ENCODE data around the gene OLAH.

Gene OLAH

GRCh38 chr10:15058689-15059088 lies 14.9 kb downstream of the OLAH start:
- Histone ChIP-seq H3K36me3 (replicated peaks; ENCODE audit: insufficient read depth, low read length) (no peaks in the 10 kb centered on the region), H3K4me2 (ENCODE audit: low read depth, low read length) (no peak overlapping the region), H3K4me1 (ENCODE audit: low read length) (no peaks in the 10 kb centered on the region), H3K9me2 (replicated peaks; ENCODE audit: insufficient read depth, low read length) (no peaks in the 10 kb centered on the region), H3F3A (ENCODE audit: insufficient read depth, low read length) (no peaks in the 10 kb centered on the region), H2AFZ (ENCODE audit: low read length) (no peak overlapping the region), H3K27me3 (replicated peaks; ENCODE audit: insufficient read depth, low read length) (no peaks in the 10 kb centered on the region), H4K20me1 (ENCODE audit: insufficient read depth, low read length) (no peaks in the 10 kb centered on the region), H3K79me2 (ENCODE audit: low read length) (no peaks in the 10 kb centered on the region), H3K9me3 (replicated peaks; ENCODE audit: insufficient read depth, low read length) (no peaks in the 10 kb centered on the region), H3K9ac (ENCODE audit: low read length) (no peak overlapping the region), H3K4me3 (ENCODE audit: low read length) (no peak overlapping the region), H3K27ac (ENCODE audit: low read length) (no peak overlapping the region)
- DNase-seq = no peak
- TF ChIP-seq EZH2phosphoT487 (IDR thresholded peaks at IDR 0.05; ENCODE audit: low read length) (no peak), EZH2 (optimal IDR thresholded peaks at IDR 0.05; ENCODE audit: low read depth, low read length) (no peak)
- TF ChIP-seq, protein P1, sequence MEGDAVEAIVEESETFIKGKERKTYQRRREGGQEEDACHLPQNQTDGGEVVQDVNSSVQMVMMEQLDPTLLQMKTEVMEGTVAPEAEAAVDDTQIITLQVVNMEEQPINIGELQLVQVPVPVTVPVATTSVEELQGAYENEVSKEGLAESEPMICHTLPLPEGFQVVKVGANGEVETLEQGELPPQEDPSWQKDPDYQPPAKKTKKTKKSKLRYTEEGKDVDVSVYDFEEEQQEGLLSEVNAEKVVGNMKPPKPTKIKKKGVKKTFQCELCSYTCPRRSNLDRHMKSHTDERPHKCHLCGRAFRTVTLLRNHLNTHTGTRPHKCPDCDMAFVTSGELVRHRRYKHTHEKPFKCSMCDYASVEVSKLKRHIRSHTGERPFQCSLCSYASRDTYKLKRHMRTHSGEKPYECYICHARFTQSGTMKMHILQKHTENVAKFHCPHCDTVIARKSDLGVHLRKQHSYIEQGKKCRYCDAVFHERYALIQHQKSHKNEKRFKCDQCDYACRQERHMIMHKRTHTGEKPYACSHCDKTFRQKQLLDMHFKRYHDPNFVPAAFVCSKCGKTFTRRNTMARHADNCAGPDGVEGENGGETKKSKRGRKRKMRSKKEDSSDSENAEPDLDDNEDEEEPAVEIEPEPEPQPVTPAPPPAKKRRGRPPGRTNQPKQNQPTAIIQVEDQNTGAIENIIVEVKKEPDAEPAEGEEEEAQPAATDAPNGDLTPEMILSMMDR (IDR thresholded peaks at IDR 0.05; ENCODE audit: low read length) = no peak

DNA sequence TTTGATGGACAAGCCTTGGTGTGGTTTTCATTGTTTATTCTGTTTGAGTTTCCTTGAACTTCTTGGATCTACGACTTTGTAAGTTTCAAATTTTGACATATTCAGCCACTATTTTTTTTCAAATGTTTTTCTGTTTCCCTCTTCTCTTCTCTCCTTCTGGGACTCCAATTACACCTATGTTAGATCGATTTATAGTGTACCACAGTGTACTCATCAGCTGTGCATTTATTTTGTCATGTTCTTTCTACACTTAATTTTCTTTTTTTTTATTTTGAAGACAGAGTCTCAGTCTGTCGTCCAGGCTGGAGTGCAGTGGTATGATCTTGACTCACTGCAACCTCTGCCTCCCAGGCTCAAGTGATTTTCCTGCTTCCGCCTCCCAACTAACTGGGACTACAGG lies 16.2 kb downstream of the OLAH start:
- DNase-seq = no peak
- H3K4me3 ChIP-seq (ENCODE audit: low read length) = no peak overlapping the region
- H3K4me1 ChIP-seq (ENCODE audit: low read length) = no peaks in the 10 kb centered on the region
- no peak overlapping the region for H3K4me2 ChIP-seq (ENCODE audit: low read depth, low read length)
- no peak overlapping the region for H3K27ac ChIP-seq (ENCODE audit: low read length)
- no peaks in the 10 kb centered on the region for H3K27me3 ChIP-seq (replicated peaks; ENCODE audit: insufficient read depth, low read length)
- H3F3A ChIP-seq (ENCODE audit: insufficient read depth, low read length) = no peaks in the 10 kb centered on the region
- TF ChIP-seq, protein P1 (IDR thresholded peaks at IDR 0.05; ENCODE audit: low read length) = no peak
- TF ChIP-seq EZH2 (optimal IDR thresholded peaks at IDR 0.05; ENCODE audit: low read depth, low read length) = no peak
- TF ChIP-seq EZH2phosphoT487 (IDR thresholded peaks at IDR 0.05; ENCODE audit: low read length) = no peak
- H3K9me3 ChIP-seq (replicated peaks; ENCODE audit: insufficient read depth, low read length) = no peaks in the 10 kb centered on the region
- H3K9ac ChIP-seq (ENCODE audit: low read length) = no peak overlapping the region
- no peaks in the 10 kb centered on the region for H3K9me2 ChIP-seq (replicated peaks; ENCODE audit: insufficient read depth, low read length)
- H2AFZ ChIP-seq (ENCODE audit: low read length) = no peak overlapping the region
- no peaks in the 10 kb centered on the region for H3K36me3 ChIP-seq (replicated peaks; ENCODE audit: insufficient read depth, low read length)
- no peaks in the 10 kb centered on the region for H3K79me2 ChIP-seq (ENCODE audit: low read length)
- no peaks in the 10 kb centered on the region for H4K20me1 ChIP-seq (ENCODE audit: insufficient read depth, low read length)

- TF ChIP-seq EZH2phosphoT487 (IDR thresholded peaks at IDR 0.05; ENCODE audit: low read length) (no peak), EZH2 (optimal IDR thresholded peaks at IDR 0.05; ENCODE audit: low read depth, low read length) (no peak)
- TF ChIP-seq, protein P1 (IDR thresholded peaks at IDR 0.05; ENCODE audit: low read length) = no peak
- H3K36me3 ChIP-seq (replicated peaks; ENCODE audit: insufficient read depth, low read length) = no peaks in the 10 kb centered on the region
- H3K4me1 ChIP-seq (ENCODE audit: low read length) = no peaks in the 10 kb centered on the region
- no peak overlapping the region for H3K4me2 ChIP-seq (ENCODE audit: low read depth, low read length)
- H3K27ac ChIP-seq (ENCODE audit: low read length) = no peak overlapping the region
- no peaks in the 10 kb centered on the region for H3K79me2 ChIP-seq (ENCODE audit: low read length)
- H4K20me1 ChIP-seq (ENCODE audit: insufficient read depth, low read length) = no peaks in the 10 kb centered on the region
- H2AFZ ChIP-seq (ENCODE audit: low read length) = no peak overlapping the region
- H3F3A ChIP-seq (ENCODE audit: insufficient read depth, low read length) = no peaks in the 10 kb centered on the region
- no peak for DNase-seq
- no peak overlapping the region for H3K4me3 ChIP-seq (ENCODE audit: low read length)
- H3K9me2 ChIP-seq (replicated peaks; ENCODE audit: insufficient read depth, low read length) = no peaks in the 10 kb centered on the region
- no peak overlapping the region for H3K9ac ChIP-seq (ENCODE audit: low read length)
- H3K9me3 ChIP-seq (replicated peaks; ENCODE audit: insufficient read depth, low read length) = no peaks in the 10 kb centered on the region
- no peaks in the 10 kb centered on the region for H3K27me3 ChIP-seq (replicated peaks; ENCODE audit: insufficient read depth, low read length)
These were observed 16.9 kb downstream of the OLAH start for GRCh38 chr10:15060638-15061037.
